NB4 (cell line): ENCODE measurements around the gene FOXM1.

Source experiments
- POLR2A ChIP-seq: IDR thresholded peaks from 2 replicates; pipeline ENCODE4 v1.6.1; 2011; ENCODE audit warnings: mild to moderate bottlenecking; ENCODE audit not compliant: insufficient read length; ENCODE audit errors: extremely low read depth
- TF ChIP-seq, protein P1 (sequence below): IDR thresholded peaks from one replicate; pipeline ENCODE4 v1.5.1; 2012; ENCODE audit warnings: low read depth, low read length
- TF ChIP-seq, protein P2 (sequence below): IDR thresholded peaks from 2 replicates; pipeline ENCODE4 v1.6.1; 2011; ENCODE audit warnings: low read depth, low read length

DNA sequence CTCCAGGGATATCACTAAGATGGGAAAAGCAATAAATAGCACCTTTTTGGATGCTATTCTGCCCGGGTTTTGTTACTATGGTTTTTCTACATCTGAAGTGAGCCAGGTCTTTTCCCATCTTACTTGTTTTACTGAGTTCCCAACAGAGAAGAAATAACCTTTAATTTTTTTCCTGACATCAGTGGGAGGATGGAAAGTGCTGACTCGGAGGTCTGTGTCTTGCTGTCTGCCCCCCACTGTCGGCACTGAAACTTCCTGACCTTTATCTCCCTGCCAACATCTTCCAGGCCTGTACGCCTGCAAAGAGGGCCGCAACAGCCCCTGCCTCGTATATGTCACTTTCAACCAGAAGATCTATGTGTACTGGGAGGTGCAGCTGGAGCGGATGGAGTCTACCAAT is 53.5 kb downstream of the FOXM1 start:
- TF ChIP-seq, protein P1, sequence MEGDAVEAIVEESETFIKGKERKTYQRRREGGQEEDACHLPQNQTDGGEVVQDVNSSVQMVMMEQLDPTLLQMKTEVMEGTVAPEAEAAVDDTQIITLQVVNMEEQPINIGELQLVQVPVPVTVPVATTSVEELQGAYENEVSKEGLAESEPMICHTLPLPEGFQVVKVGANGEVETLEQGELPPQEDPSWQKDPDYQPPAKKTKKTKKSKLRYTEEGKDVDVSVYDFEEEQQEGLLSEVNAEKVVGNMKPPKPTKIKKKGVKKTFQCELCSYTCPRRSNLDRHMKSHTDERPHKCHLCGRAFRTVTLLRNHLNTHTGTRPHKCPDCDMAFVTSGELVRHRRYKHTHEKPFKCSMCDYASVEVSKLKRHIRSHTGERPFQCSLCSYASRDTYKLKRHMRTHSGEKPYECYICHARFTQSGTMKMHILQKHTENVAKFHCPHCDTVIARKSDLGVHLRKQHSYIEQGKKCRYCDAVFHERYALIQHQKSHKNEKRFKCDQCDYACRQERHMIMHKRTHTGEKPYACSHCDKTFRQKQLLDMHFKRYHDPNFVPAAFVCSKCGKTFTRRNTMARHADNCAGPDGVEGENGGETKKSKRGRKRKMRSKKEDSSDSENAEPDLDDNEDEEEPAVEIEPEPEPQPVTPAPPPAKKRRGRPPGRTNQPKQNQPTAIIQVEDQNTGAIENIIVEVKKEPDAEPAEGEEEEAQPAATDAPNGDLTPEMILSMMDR = no peak
- TF ChIP-seq, protein P2, sequence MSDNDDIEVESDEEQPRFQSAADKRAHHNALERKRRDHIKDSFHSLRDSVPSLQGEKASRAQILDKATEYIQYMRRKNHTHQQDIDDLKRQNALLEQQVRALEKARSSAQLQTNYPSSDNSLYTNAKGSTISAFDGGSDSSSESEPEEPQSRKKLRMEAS = no peak
- no peak for TF ChIP-seq POLR2A
